Stimulated activated CD4-positive, alpha-beta T cell treated with anti-CD3 and anti-CD28 coated beads, Interleukin-2, amount 100 ng/mL, for 48 hours (primary cell): ENCODE data around the gene RCOR3.
"Not testable (repeated sequence)": the region's sequence is repeated elsewhere in the genome, so short reads cannot be mapped to it uniquely, and the experiment has no call there.

Experiments
- DNase-seq, 2 donors: peaks; one replicate each; pipeline ENCODE4 v3.0.0-alpha.2; 2020

RCOR3 gene

GRCh38 chr1:211258756-211259637 lies at the start of gene RCOR3:
Gene RCOR3, plus strand, starts transcription at chr1:211259366. Its CDS starts 195 bp downstream, at chr1:211259561.
- peak; percentile 86 to 91 for DNase-seq

- no peak for DNase-seq
These were observed 49.1 kb upstream of the RCOR3 start for GRCh38 chr1:211210052-211210451.

- no peak for DNase-seq
These were observed 48.2 kb upstream of the RCOR3 start for GRCh38 chr1:211210965-211211364.

- DNase-seq: no peak
These were observed 45.5 kb upstream of the RCOR3 start for GRCh38 chr1:211213702-211214101.

- DNase-seq: no peak
These were observed 43.6 kb upstream of the RCOR3 start for GRCh38 chr1:211215577-211215976.

- no peak for DNase-seq
These were observed 41.8 kb upstream of the RCOR3 start for GRCh38 chr1:211217392-211217791.

- DNase-seq: not testable (repeated sequence)
These were observed 36.5 kb upstream of the RCOR3 start for GRCh38 chr1:211222469-211223234.

- peak; percentile 17 to 23 for DNase-seq
These were observed 30.4 kb upstream of the RCOR3 start for GRCh38 chr1:211228573-211229364.

- DNase-seq: no peak
These were observed 29.8 kb upstream of the RCOR3 start for GRCh38 chr1:211229365-211229759.

GRCh38 chr1:211231873-211232272 lies 27.3 kb upstream of the RCOR3 start:
- no peak for DNase-seq

GRCh38 chr1:211236633-211237320 lies 22.4 kb upstream of the RCOR3 start:
- no peak for DNase-seq

GRCh38 chr1:211237579-211237978 lies 21.6 kb upstream of the RCOR3 start:
- DNase-seq: no peak

GRCh38 chr1:211240567-211240966 lies 18.6 kb upstream of the RCOR3 start:
- not testable (repeated sequence) for DNase-seq

- no peak for DNase-seq
These were observed 18.1 kb upstream of the RCOR3 start for GRCh38 chr1:211241071-211241470.

GRCh38 chr1:211243639-211244038 lies 15.5 kb upstream of the RCOR3 start:
- not testable (repeated sequence) for DNase-seq

GRCh38 chr1:211246583-211246982 lies 12.6 kb upstream of the RCOR3 start:
- not testable (repeated sequence) for DNase-seq

- no peak for DNase-seq
These were observed 11.2 kb upstream of the RCOR3 start for GRCh38 chr1:211247921-211248320.

GRCh38 chr1:211249611-211250010 lies 9.6 kb upstream of the RCOR3 start:
- not testable (repeated sequence) for DNase-seq

GRCh38 chr1:211257826-211258225 lies 1.3 kb upstream of the RCOR3 start:
- no peak for DNase-seq

GRCh38 chr1:211258310-211258755 lies 833 bp upstream of the RCOR3 start:
- peak; percentile 48 to 54 for DNase-seq

GRCh38 chr1:211259638-211260126 lies 516 bp downstream of the RCOR3 start:
- no peak for DNase-seq
